SK-N-DZ (cell line): ENCODE measurements around the gene ASIC4.

Source experiments
- small RNA-seq, 2 experiments: library from RNA; depleted of rRNA; stranded (forward); fragments of <200 nt; gene quantifications; one replicate each; pipeline ENCODE3, GENCODE V24; 2014

Gene ASIC4

Small RNA genes lying within 50 kb of the gene (small RNA-seq; reads per million reads assigned to genes)
- gene MIR3132 = 0 to 0.04 reads per million in 2 experiments
